LNCAP (cell line): ENCODE results near the gene CLIP4.

Experiments
- CTCF ChIP-seq: fragments of 450-650 bp; IDR thresholded peaks from 2 replicates; pipeline ENCODE4 v1.5.1; 2017; ENCODE audit warnings: mild to moderate bottlenecking

The CLIP4 gene

GRCh38 chr2:29114586-29114945 lies 649 bp upstream of the CLIP4 start:
- TF ChIP-seq CTCF, result no peak

- no peak for TF ChIP-seq CTCF
Observed at GRCh38 chr2:29115797-29116781, 874 bp downstream of the CLIP4 start.

GRCh38 chr2:29117636-29118303 lies 2.6 kb downstream of the CLIP4 start:
- no peak for TF ChIP-seq CTCF

GRCh38 chr2:29119211-29119610 lies 4.0 kb downstream of the CLIP4 start:
- TF ChIP-seq CTCF, result no peak

GRCh38 chr2:29120846-29121245 lies 5.6 kb downstream of the CLIP4 start:
- TF ChIP-seq CTCF, result no peak

- TF ChIP-seq CTCF, result no peak
Observed at GRCh38 chr2:29123617-29124349, 8.6 kb downstream of the CLIP4 start.

GRCh38 chr2:29124504-29124903 lies 9.3 kb downstream of the CLIP4 start:
- no peak for TF ChIP-seq CTCF
